Fibroblast of mammary gland (primary cell): Measurements from ENCODE around the gene PRPS2.

Experiments used
- DNase-seq: peaks from one replicate; pipeline ENCODE4 v3.0.0-alpha.2; 2010; ENCODE audit warnings: low read depth
- H3K4me3 ChIP-seq: 2 replicates; pipeline ENCODE4 v1.5.1; 2011; ENCODE audit warnings: low read depth, mild to moderate bottlenecking, low read length, moderate library complexity; ENCODE audit not compliant: control insufficient read depth
- TF ChIP-seq, protein P1 (sequence below): conservative IDR thresholded peaks from 2 replicates; pipeline ENCODE4 v1.5.1; 2011; ENCODE audit warnings: low read depth, low read length, inconsistent platforms; ENCODE audit not compliant: control insufficient read depth, insufficient read depth

PRPS2 gene

GRCh38 chrX:12791257-12792228 is at the start of gene PRPS2:
TSS of gene PRPS2 (plus strand) at chrX:12791412. CDS start at chrX:12791498, 86 bp downstream.
- TF ChIP-seq, protein P1, sequence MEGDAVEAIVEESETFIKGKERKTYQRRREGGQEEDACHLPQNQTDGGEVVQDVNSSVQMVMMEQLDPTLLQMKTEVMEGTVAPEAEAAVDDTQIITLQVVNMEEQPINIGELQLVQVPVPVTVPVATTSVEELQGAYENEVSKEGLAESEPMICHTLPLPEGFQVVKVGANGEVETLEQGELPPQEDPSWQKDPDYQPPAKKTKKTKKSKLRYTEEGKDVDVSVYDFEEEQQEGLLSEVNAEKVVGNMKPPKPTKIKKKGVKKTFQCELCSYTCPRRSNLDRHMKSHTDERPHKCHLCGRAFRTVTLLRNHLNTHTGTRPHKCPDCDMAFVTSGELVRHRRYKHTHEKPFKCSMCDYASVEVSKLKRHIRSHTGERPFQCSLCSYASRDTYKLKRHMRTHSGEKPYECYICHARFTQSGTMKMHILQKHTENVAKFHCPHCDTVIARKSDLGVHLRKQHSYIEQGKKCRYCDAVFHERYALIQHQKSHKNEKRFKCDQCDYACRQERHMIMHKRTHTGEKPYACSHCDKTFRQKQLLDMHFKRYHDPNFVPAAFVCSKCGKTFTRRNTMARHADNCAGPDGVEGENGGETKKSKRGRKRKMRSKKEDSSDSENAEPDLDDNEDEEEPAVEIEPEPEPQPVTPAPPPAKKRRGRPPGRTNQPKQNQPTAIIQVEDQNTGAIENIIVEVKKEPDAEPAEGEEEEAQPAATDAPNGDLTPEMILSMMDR = no peak
- DNase-seq = peak; percentile 23
- peak within 1 kb of the TSS; percentile 49 for H3K4me3 ChIP-seq

GRCh38 chrX:12741416-12741815 is 49.8 kb upstream of the PRPS2 start:
- H3K4me3 ChIP-seq = no peak overlapping the region
- TF ChIP-seq, protein P1 = no peak
- DNase-seq = peak; percentile 1

DNA sequence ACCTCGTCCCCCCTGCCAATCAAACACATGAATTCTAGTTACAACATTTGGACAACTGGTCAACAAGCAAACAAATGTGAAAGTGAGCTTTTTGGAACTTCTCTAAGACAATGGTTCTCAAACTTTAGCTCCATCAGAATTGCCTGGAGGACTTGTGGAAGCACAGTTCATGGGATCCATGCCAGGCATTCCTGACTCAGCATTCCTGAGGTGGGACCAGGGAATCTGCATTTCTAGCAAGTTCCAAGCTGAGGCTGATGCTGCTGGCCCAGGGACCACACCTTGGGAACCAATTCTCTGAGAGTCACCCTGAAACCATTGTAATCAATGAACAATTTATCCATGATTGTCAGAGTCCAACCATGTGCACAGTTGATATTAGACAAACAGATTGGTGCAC is 43.8 kb upstream of the PRPS2 start:
- no peak overlapping the region for H3K4me3 ChIP-seq
- no peak for DNase-seq
- TF ChIP-seq, protein P1 = no peak

DNA sequence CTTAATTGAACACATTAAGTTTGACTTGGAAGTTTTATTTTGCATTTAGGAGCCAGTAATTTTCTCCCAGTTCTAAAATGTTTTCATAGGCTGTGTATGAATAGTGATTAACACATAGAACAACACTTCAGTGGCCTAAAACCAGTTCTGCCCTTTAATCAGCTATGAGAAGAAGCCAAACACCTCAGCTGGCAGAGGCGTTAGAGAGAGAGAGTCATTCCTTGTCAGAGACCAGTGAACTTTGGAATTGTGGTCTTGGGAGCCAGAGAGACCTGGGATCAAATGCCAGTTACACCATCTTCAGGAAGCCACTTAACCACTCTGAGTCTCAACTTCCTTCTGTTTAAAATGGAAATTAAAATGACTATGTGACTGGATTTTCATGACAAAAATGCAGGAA is 39.3 kb upstream of the PRPS2 start:
- no peak overlapping the region for H3K4me3 ChIP-seq
- DNase-seq = no peak
- TF ChIP-seq, protein P1 = no peak

GRCh38 chrX:12753366-12753765 is 37.8 kb upstream of the PRPS2 start:
- DNase-seq = no peak
- TF ChIP-seq, protein P1 = no peak

DNA sequence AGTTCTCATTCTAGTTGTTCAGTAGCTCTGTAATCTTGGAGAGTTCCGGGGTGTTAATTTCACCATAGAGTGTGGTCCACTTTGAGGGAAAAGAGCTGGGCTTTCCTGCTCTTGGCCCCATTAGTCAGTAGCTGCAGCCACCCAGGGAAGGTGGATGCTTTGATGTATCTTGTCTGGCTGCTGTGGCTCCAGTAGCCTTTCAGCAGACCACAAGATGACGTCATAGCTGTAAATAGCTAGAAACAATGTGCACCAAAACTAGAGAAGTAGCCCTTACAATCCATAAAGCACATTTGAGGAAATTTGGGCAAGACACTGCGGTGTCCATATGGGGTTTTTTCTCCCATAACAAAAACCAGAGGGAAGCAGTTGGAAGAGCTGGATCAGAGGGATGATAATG is 32.9 kb upstream of the PRPS2 start:
- DNase-seq = peak; percentile 5
- TF ChIP-seq, protein P1 = no peak
- no peak overlapping the region for H3K4me3 ChIP-seq

More at GRCh38 chrX:12753366-12753765, 37.8 kb upstream of the PRPS2 start:
- no peak overlapping the region for H3K4me3 ChIP-seq
